WTC11 (cell line): ENCODE measurements around the gene CREB3L1. TPM values are rescaled to one million over a fixed set of nuclear protein-coding genes. Genes with fewer than 3 reads are reported as not detected.

Experiments
- ATAC-seq: fragments of 200-7000 bp; cut with Tn5 transposase; 2 replicates; pipeline ENCODE4 v1.10.0; 2021; ENCODE audit warnings: mild to moderate bottlenecking, moderate library complexity
- CTCF ChIA-PET: fragments of 300-600 bp; sonication (Branson Sonifier 250); formaldehyde crosslinking; loops from one replicate; lab custom pipeline; 2021; ENCODE audit warnings: antibody characterized with exemption; lab: Charles Lee
- POLR2A ChIA-PET: fragments of 350-600 bp; sonication (Branson Sonifier 250); formaldehyde crosslinking; loops from one replicate; lab custom pipeline; 2021; ENCODE audit warnings: antibody characterized with exemption; lab: Charles Lee
- DNase-seq: peaks from one replicate; pipeline ENCODE4 v3.0.0; 2021; ENCODE audit warnings: low spot score
- H3K27ac Mint-ChIP-seq: 2 replicates; pipeline ENCODE4 v1.8.0; 2021; ENCODE audit warnings: mixed read lengths
- H3K27me3 Mint-ChIP-seq: 2 replicates; pipeline ENCODE4 v1.8.0; 2021; ENCODE audit warnings: low read depth, mild to moderate bottlenecking, moderate library complexity, mixed read lengths
- H3K36me3 Mint-ChIP-seq: 2 replicates; pipeline ENCODE4 v1.8.0; 2021; ENCODE audit warnings: mixed read lengths
- H3K4me1 Mint-ChIP-seq: 2 replicates; pipeline ENCODE4 v1.8.0; 2022; ENCODE audit warnings: mixed read lengths
- H3K4me3 Mint-ChIP-seq: 2 replicates; pipeline ENCODE4 v1.8.0; 2021; ENCODE audit warnings: mild to moderate bottlenecking, moderate library complexity, mixed read lengths
- H3K9me3 Mint-ChIP-seq: 2 replicates; pipeline ENCODE4 v1.8.0; 2021; ENCODE audit warnings: mixed read lengths
- ELF4 ChIP-seq: sonication (generic); formaldehyde crosslinking; IDR thresholded peaks from 2 replicates; pipeline ENCODE4 v1.8.1; 2022; ENCODE audit warnings: low read depth, mild to moderate bottlenecking, moderate library complexity, missing genetic modification reagents
- GABPB1 ChIP-seq: sonication (generic); formaldehyde crosslinking; IDR thresholded peaks from 2 replicates; pipeline ENCODE4 v1.8.1; 2023; ENCODE audit warnings: mild to moderate bottlenecking, missing genetic modification reagents
- NFATC4 ChIP-seq: fragments of 250-450 bp; sonication (Bioruptor Pico); IDR thresholded peaks from 2 replicates; pipeline ENCODE4 v1.9.0; 2021; ENCODE audit warnings: mild to moderate bottlenecking
- NR3C1 ChIP-seq: sonication (generic); formaldehyde crosslinking; conservative IDR thresholded peaks from 2 replicates; pipeline ENCODE4 v1.8.1; 2023; ENCODE audit warnings: low read depth, mild to moderate bottlenecking, missing genetic modification reagents
- RELA ChIP-seq: sonication (generic); formaldehyde crosslinking; IDR thresholded peaks from 2 replicates; pipeline ENCODE4 v1.8.1; 2022; ENCODE audit warnings: missing genetic modification reagents, mild to moderate bottlenecking, borderline replicate concordance
- RORB ChIP-seq: fragments of 250-450 bp; sonication (Bioruptor Pico); IDR thresholded peaks from 2 replicates; pipeline ENCODE4 v1.9.0; 2021; ENCODE audit warnings: mild to moderate bottlenecking
- SP1 ChIP-seq: sonication (generic); formaldehyde crosslinking; conservative IDR thresholded peaks from 2 replicates; pipeline ENCODE4 v1.8.1; 2022; ENCODE audit warnings: missing genetic modification reagents
- TEAD4 ChIP-seq: sonication (generic); formaldehyde crosslinking; IDR thresholded peaks from 2 replicates; pipeline ENCODE4 v1.8.0; 2022; ENCODE audit warnings: mild to moderate bottlenecking, missing genetic modification reagents
- ZNF263 ChIP-seq: sonication (generic); formaldehyde crosslinking; IDR thresholded peaks from 2 replicates; pipeline ENCODE4 v1.8.1; 2022; ENCODE audit warnings: low read depth, mild to moderate bottlenecking, moderate library complexity, missing genetic modification reagents
- ZNF423 ChIP-seq: fragments of 250-450 bp; sonication (Bioruptor Pico); IDR thresholded peaks from 2 replicates; pipeline ENCODE4 v2.1.2; 2022; ENCODE audit warnings: mild to moderate bottlenecking, moderate library complexity
- total RNA-seq: library from RNA; stranded (reverse); gene quantifications from 3 replicates; pipeline ENCODE4 v1.2.3, GENCODE V29; 2021
- TF ChIP-seq, protein P1 (sequence below): sonication (generic); formaldehyde crosslinking; IDR thresholded peaks from 2 replicates; pipeline ENCODE4 v1.8.1; 2023; ENCODE audit warnings: mild to moderate bottlenecking, missing genetic modification reagents, moderate library complexity
- TF ChIP-seq, protein P2 (sequence below): sonication (generic); formaldehyde crosslinking; IDR thresholded peaks from 2 replicates; pipeline ENCODE4 v1.8.0; 2023; ENCODE audit warnings: missing genetic modification reagents, mild to moderate bottlenecking, borderline replicate concordance
- TF ChIP-seq, protein P3 (sequence below): sonication (generic); formaldehyde crosslinking; conservative IDR thresholded peaks from 2 replicates; pipeline ENCODE4 v1.8.1; 2022; ENCODE audit warnings: mild to moderate bottlenecking, missing genetic modification reagents

CREB3L1 gene
- total RNA-seq, 1 experiment from 2014 or later = 10.9 TPM

DNA sequence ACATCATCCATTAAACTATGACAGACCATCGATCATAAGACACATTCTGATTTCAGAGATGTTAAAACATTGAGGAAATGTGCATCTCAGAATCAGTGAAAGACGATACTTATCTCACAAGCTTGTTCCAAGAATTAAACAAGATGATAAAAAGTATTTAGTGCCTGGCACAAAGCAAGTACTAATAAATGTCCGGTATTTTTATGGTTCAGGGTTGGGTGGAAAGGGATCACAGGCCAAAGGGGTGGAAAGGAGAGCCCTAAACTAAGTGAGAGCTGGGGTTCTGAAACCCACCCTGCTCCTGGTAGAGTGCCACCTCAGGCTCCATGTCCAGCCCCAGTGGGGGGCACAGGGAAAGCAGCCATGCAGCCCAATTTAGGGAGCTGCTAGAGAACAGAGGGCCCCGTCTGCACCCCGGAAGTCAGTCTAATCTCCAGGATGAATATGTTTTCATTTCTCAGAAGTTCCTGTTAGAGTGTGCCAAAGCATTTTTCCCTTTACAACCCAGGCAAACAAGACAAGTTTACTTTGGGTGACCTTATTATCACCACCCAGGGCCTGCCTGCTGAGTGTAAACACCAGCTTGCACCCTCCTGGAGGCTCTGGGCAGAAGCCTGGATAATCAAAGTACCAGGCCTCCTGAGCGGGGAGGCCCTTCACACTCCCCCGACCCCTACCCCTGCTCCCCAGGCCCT is 3.8 kb upstream of the CREB3L1 start:
- ChIA-PET POLR2A (interaction anchor here (0.8 kb wide), 1 partner anchor 24 kb away, joined by 3 read pairs; no protein-coding TSS in a partner anchor), CTCF (interaction anchor here (0.6 to 3.7 kb wide), 6 partner anchors 8 to 66 kb away, joined by 3 to 23 read pairs (median 4); no protein-coding TSS in a partner anchor)
- Mint-ChIP-seq H3K4me3 (no peak overlapping the region), H3K4me1 (peaks cover 26% of the 10 kb centered on the region), H3K36me3 (no peaks in the 10 kb centered on the region), H3K9me3 (no peaks in the 10 kb centered on the region), H3K27me3 (peaks cover 18% of the 10 kb centered on the region), H3K27ac (no peak overlapping the region)
- ATAC-seq = no peak
- DNase-seq = no peak
- TF ChIP-seq ELF4 (CRISPR knock-in tag) (no peak), GABPB1 (CRISPR knock-in tag) (peak; percentile 35; the same call in 1 of the 2 replicates)

DNA sequence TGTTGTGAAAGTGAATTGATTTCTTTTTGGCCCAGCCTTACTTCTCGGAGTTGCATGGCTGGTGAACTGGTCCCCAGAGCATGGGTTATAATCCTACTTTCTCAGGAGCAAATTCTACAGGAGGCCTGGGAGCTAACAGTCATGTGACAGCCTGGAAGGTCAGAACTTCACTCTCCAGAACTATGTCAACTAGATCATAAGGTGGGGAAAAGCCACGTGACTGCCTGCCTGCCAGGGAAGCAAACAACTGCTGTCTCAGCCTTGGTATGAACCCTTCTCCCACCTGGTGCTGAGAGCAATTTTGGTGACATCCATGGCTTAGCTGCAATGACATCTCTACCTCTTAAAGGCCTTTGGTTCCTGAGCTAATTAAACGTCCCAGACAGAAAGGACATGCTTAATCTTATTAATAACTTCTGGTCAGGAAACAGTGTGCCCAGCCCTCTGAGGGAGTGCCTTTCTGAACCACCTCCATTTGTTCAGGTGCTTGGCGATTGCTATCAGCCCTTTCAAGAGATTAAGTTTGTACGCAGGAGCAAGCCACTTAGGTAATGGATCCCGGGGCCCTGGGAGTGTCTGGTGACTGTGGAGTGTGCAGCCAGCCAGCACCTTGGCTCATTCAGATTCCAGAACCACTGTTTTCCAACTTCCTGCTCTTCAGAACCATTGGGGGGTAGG is 1.4 kb upstream of the CREB3L1 start:
- DNase-seq (no peak), ATAC-seq (no peak)
- CTCF ChIA-PET = interaction anchor here (0.9 to 4.7 kb wide), 6 partner anchors 20 to 114 kb away, joined by 3 to 44 read pairs (median 20); no protein-coding TSS in a partner anchor
- TF ChIP-seq ZNF423 (CRISPR knock-in tag) (no peak), RORB (CRISPR knock-in tag) (no peak), RELA (CRISPR knock-in tag) (no peak), TEAD4 (CRISPR knock-in tag) (no peak), ZNF263 (CRISPR knock-in tag) (no peak)
- TF ChIP-seq, protein P1, sequence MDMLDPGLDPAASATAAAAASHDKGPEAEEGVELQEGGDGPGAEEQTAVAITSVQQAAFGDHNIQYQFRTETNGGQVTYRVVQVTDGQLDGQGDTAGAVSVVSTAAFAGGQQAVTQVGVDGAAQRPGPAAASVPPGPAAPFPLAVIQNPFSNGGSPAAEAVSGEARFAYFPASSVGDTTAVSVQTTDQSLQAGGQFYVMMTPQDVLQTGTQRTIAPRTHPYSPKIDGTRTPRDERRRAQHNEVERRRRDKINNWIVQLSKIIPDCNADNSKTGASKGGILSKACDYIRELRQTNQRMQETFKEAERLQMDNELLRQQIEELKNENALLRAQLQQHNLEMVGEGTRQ (CRISPR knock-in tag) = 0 out of 2 replicates have a peak, but pooled peaks have one; percentile 26
- TF ChIP-seq, protein P2, sequence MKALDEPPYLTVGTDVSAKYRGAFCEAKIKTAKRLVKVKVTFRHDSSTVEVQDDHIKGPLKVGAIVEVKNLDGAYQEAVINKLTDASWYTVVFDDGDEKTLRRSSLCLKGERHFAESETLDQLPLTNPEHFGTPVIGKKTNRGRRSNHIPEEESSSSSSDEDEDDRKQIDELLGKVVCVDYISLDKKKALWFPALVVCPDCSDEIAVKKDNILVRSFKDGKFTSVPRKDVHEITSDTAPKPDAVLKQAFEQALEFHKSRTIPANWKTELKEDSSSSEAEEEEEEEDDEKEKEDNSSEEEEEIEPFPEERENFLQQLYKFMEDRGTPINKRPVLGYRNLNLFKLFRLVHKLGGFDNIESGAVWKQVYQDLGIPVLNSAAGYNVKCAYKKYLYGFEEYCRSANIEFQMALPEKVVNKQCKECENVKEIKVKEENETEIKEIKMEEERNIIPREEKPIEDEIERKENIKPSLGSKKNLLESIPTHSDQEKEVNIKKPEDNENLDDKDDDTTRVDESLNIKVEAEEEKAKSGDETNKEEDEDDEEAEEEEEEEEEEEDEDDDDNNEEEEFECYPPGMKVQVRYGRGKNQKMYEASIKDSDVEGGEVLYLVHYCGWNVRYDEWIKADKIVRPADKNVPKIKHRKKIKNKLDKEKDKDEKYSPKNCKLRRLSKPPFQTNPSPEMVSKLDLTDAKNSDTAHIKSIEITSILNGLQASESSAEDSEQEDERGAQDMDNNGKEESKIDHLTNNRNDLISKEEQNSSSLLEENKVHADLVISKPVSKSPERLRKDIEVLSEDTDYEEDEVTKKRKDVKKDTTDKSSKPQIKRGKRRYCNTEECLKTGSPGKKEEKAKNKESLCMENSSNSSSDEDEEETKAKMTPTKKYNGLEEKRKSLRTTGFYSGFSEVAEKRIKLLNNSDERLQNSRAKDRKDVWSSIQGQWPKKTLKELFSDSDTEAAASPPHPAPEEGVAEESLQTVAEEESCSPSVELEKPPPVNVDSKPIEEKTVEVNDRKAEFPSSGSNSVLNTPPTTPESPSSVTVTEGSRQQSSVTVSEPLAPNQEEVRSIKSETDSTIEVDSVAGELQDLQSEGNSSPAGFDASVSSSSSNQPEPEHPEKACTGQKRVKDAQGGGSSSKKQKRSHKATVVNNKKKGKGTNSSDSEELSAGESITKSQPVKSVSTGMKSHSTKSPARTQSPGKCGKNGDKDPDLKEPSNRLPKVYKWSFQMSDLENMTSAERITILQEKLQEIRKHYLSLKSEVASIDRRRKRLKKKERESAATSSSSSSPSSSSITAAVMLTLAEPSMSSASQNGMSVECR = no peak
- Mint-ChIP-seq H3K4me3 (no peak overlapping the region), H3K27ac (no peak overlapping the region), H3K27me3 (peaks cover 20% of the 10 kb centered on the region), H3K36me3 (no peaks in the 10 kb centered on the region), H3K4me1 (peaks cover 43% of the 10 kb centered on the region), H3K9me3 (no peaks in the 10 kb centered on the region)
- POLR2A ChIA-PET = interaction anchor here (2.6 to 4.2 kb wide), 2 partner anchors 20 to 33 kb away, joined by 16 to 67 read pairs; no protein-coding TSS in a partner anchor

DNA sequence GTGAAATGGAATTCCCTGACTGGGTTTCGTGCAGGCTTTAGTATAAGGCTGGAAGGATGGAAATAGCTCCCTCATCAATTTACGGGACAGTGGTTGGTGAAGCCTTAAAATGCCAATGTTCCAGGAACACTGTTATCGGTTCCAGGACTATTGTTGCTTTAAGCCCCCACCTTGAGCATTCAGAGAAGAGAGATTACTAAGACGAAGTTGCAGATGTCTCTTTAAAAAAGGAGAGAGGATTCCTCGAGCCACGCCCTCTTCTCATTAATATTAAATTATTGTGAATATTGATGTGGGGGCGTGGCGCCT is 195 bp upstream of the CREB3L1 start:
- ATAC-seq (no peak), DNase-seq (no peak)
- Mint-ChIP-seq H3K27ac (no peak overlapping the region), H3K4me1 (peaks cover 47% of the 10 kb centered on the region), H3K4me3 (peak overlapping the region; percentile 77), H3K27me3 (peaks cover 10% of the 10 kb centered on the region), H3K36me3 (no peaks in the 10 kb centered on the region), H3K9me3 (no peaks in the 10 kb centered on the region)
- CTCF ChIA-PET = interaction anchor here (0.8 to 5.8 kb wide), 24 partner anchors 10 to 115 kb away, joined by 3 to 132 read pairs (median 7); partner anchors contain the start of gene CHRM4
- POLR2A ChIA-PET = interaction anchor here (1.0 to 4.2 kb wide), 5 partner anchors 10 to 62 kb away, joined by 3 to 67 read pairs (median 12); no protein-coding TSS in a partner anchor
- TF ChIP-seq ZNF423 (CRISPR knock-in tag) (no peak), SP1 (CRISPR knock-in tag) (0 out of 2 replicates have a peak, but pooled peaks have one; percentile 23), NR3C1 (CRISPR knock-in tag) (no peak), NFATC4 (CRISPR knock-in tag) (no peak)
- TF ChIP-seq, protein P3, sequence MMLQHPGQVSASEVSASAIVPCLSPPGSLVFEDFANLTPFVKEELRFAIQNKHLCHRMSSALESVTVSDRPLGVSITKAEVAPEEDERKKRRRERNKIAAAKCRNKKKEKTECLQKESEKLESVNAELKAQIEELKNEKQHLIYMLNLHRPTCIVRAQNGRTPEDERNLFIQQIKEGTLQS (CRISPR knock-in tag) = no peak
